ENCODE measurements around the gene ERP44.

The ERP44 gene

GRCh38 chr9:100125236-100125635 lies 26.4 kb upstream of the ERP44 start:
- Histone ChIP-seq H3K27me3 (replicated peaks; ENCODE audit: insufficient read depth, low read length) (no peaks in the 10 kb centered on the region), H3F3A (ENCODE audit: insufficient read depth, low read length) (no peaks in the 10 kb centered on the region), H3K4me3 (ENCODE audit: low read length) (no peak overlapping the region), H3K27ac (ENCODE audit: low read length) (no peak overlapping the region), H3K36me3 (replicated peaks; ENCODE audit: insufficient read depth, low read length) (no peaks in the 10 kb centered on the region), H2AFZ (ENCODE audit: low read length) (no peak overlapping the region), H4K20me1 (ENCODE audit: insufficient read depth, low read length) (no peaks in the 10 kb centered on the region), H3K9ac (ENCODE audit: low read length) (no peak overlapping the region), H3K79me2 (ENCODE audit: low read length) (no peaks in the 10 kb centered on the region), H3K4me1 (ENCODE audit: low read length) (no peaks in the 10 kb centered on the region), H3K9me3 (replicated peaks; ENCODE audit: insufficient read depth, low read length) (no peaks in the 10 kb centered on the region), H3K4me2 (ENCODE audit: low read depth, low read length) (no peak overlapping the region), H3K9me2 (replicated peaks; ENCODE audit: insufficient read depth, low read length) (no peaks in the 10 kb centered on the region)
- TF ChIP-seq CTCF (IDR thresholded peaks at IDR 0.05; ENCODE audit: low read length): no peak
- no peak for TF ChIP-seq EZH2 (optimal IDR thresholded peaks at IDR 0.05; ENCODE audit: low read depth, low read length)
- TF ChIP-seq EZH2phosphoT487 (IDR thresholded peaks at IDR 0.05; ENCODE audit: low read length): no peak
- DNase-seq: no peak

DNA sequence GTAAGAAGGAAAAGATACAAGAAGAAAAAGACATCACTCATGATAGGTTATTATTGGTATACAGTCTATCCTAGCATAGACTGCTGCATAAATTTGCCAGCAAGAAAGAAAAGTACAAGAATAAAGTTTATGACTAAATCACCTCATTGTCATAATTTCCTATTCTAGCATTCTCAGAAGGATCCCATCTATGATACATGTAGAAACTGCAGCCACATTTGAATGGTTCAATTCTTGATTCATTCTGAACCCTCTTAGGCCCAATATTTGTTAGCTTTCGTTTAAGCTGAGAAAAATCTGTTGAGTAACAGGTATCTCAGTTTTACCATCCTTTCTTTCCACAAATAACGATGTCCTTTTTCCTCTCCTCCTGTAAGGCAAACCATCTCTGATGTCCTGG lies 21.5 kb upstream of the ERP44 start:
- Histone ChIP-seq H3K79me2 (ENCODE audit: low read length) (no peaks in the 10 kb centered on the region), H3F3A (ENCODE audit: insufficient read depth, low read length) (no peaks in the 10 kb centered on the region), H3K4me1 (ENCODE audit: low read length) (no peaks in the 10 kb centered on the region), H3K27me3 (replicated peaks; ENCODE audit: insufficient read depth, low read length) (no peaks in the 10 kb centered on the region), H3K9me3 (replicated peaks; ENCODE audit: insufficient read depth, low read length) (no peaks in the 10 kb centered on the region), H3K9me2 (replicated peaks; ENCODE audit: insufficient read depth, low read length) (no peaks in the 10 kb centered on the region), H3K27ac (ENCODE audit: low read length) (no peak overlapping the region), H2AFZ (ENCODE audit: low read length) (no peak overlapping the region), H3K4me2 (ENCODE audit: low read depth, low read length) (no peak overlapping the region), H4K20me1 (ENCODE audit: insufficient read depth, low read length) (no peaks in the 10 kb centered on the region), H3K9ac (ENCODE audit: low read length) (no peak overlapping the region), H3K4me3 (ENCODE audit: low read length) (no peak overlapping the region), H3K36me3 (replicated peaks; ENCODE audit: insufficient read depth, low read length) (no peaks in the 10 kb centered on the region)
- TF ChIP-seq CTCF (IDR thresholded peaks at IDR 0.05; ENCODE audit: low read length): no peak
- no peak for TF ChIP-seq EZH2 (optimal IDR thresholded peaks at IDR 0.05; ENCODE audit: low read depth, low read length)
- TF ChIP-seq EZH2phosphoT487 (IDR thresholded peaks at IDR 0.05; ENCODE audit: low read length): no peak
- DNase-seq: no peak

GRCh38 chr9:100117316-100117715 lies 18.5 kb upstream of the ERP44 start:
- Histone ChIP-seq H3K9ac (ENCODE audit: low read length) (no peak overlapping the region), H3F3A (ENCODE audit: insufficient read depth, low read length) (no peaks in the 10 kb centered on the region), H3K4me3 (ENCODE audit: low read length) (no peak overlapping the region), H3K9me3 (replicated peaks; ENCODE audit: insufficient read depth, low read length) (no peaks in the 10 kb centered on the region), H2AFZ (ENCODE audit: low read length) (no peak overlapping the region), H3K4me2 (ENCODE audit: low read depth, low read length) (no peak overlapping the region), H3K9me2 (replicated peaks; ENCODE audit: insufficient read depth, low read length) (no peaks in the 10 kb centered on the region), H4K20me1 (ENCODE audit: insufficient read depth, low read length) (no peaks in the 10 kb centered on the region), H3K36me3 (replicated peaks; ENCODE audit: insufficient read depth, low read length) (no peaks in the 10 kb centered on the region), H3K79me2 (ENCODE audit: low read length) (no peaks in the 10 kb centered on the region), H3K27me3 (replicated peaks; ENCODE audit: insufficient read depth, low read length) (no peaks in the 10 kb centered on the region), H3K27ac (ENCODE audit: low read length) (no peak overlapping the region), H3K4me1 (ENCODE audit: low read length) (no peaks in the 10 kb centered on the region)
- TF ChIP-seq CTCF (IDR thresholded peaks at IDR 0.05; ENCODE audit: low read length): no peak
- TF ChIP-seq EZH2phosphoT487 (IDR thresholded peaks at IDR 0.05; ENCODE audit: low read length): no peak
- TF ChIP-seq EZH2 (optimal IDR thresholded peaks at IDR 0.05; ENCODE audit: low read depth, low read length): no peak
- DNase-seq: no peak
